Transverse colon (tissue), 4 donors: ENCODE data around the gene CLDN20.

Experiments used
- EP300 ChIP-seq: sonication (generic); formaldehyde crosslinking; IDR thresholded peaks from one replicate; pipeline ENCODE4 v1.6.1; 2017; ENCODE audit warnings: antibody characterized with exemption, low read depth
- POLR2A ChIP-seq: fragments of 450-650 bp; IDR thresholded peaks from one replicate; pipeline ENCODE4 v1.6.1; 2016; ENCODE audit warnings: antibody characterized with exemption, mild to moderate bottlenecking, moderate library complexity
- POLR2AphosphoS5 ChIP-seq, 3 donors: sonication (generic); formaldehyde crosslinking; IDR thresholded peaks; one replicate each; pipeline ENCODE4 v1.6.1; 2016; ENCODE audit warnings: antibody characterized with exemption in 3 of 3
- TF ChIP-seq, protein P1 (sequence below), 5 experiments: fragments of 200-600 bp in 3 of 5; fragments of 450-650 bp in 2 of 5; sonication (generic) in 3 of 5; IDR thresholded peaks; 1 replicate in 2 of 5; 2 replicates in 3 of 5; pipeline ENCODE4 v1.5.1; 2016 to 2017; ENCODE audit warnings: antibody characterized with exemption in 5 of 5, inconsistent platforms in 3 of 5, mild to moderate bottlenecking in 2 of 5, moderate library complexity in 1 of 5

DNA sequence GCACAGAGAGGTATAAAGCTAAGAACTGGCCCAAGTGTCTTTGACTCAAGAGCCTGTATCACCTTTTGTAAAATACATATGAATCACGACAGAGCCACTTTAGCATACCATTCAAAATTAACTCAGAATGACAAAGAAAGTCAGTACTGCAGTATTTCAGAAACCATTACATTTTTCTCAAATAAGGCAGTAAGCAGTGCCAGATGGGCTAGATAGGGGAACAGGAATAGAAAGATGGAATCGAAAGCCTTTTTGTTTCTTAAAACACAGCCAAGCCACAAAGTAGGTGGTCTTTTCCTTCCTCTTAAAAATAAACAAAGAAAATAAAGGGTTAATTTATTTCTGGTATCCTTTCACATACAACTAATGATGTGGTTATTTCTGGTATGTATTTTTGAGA is 10.3 kb downstream of the CLDN20 start:
- TF ChIP-seq, protein P1, sequence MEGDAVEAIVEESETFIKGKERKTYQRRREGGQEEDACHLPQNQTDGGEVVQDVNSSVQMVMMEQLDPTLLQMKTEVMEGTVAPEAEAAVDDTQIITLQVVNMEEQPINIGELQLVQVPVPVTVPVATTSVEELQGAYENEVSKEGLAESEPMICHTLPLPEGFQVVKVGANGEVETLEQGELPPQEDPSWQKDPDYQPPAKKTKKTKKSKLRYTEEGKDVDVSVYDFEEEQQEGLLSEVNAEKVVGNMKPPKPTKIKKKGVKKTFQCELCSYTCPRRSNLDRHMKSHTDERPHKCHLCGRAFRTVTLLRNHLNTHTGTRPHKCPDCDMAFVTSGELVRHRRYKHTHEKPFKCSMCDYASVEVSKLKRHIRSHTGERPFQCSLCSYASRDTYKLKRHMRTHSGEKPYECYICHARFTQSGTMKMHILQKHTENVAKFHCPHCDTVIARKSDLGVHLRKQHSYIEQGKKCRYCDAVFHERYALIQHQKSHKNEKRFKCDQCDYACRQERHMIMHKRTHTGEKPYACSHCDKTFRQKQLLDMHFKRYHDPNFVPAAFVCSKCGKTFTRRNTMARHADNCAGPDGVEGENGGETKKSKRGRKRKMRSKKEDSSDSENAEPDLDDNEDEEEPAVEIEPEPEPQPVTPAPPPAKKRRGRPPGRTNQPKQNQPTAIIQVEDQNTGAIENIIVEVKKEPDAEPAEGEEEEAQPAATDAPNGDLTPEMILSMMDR (IDR thresholded peaks at IDR 0.05) = no peak
- no peak for TF ChIP-seq POLR2A
- TF ChIP-seq POLR2AphosphoS5 (IDR thresholded peaks at IDR 0.05) = no peak
- TF ChIP-seq EP300 = no peak
